GM06990 (cell line): ENCODE results near the gene KRTAP3-1.

Experiments
- DNase-seq: peaks from one replicate; pipeline ENCODE4 v3.0.0-alpha.2; 2011; ENCODE audit not compliant: insufficient read length; ENCODE audit errors: extremely low read depth
- H3K27me3 ChIP-seq: replicated peaks from 2 replicates; pipeline ENCODE4 v1.6.0; 2011; ENCODE audit warnings: low read length; ENCODE audit not compliant: control insufficient read depth, insufficient read depth
- H3K36me3 ChIP-seq: 2 replicates; pipeline ENCODE4 v1.5.1; 2011; ENCODE audit warnings: low read length; ENCODE audit not compliant: control insufficient read depth, insufficient read depth
- H3K4me3 ChIP-seq: replicated peaks from 2 replicates; pipeline ENCODE4 v1.5.1; 2011; ENCODE audit warnings: low read depth, mild to moderate bottlenecking, control low read depth, low read length
- CTCF ChIP-seq: IDR thresholded peaks from 2 replicates; pipeline ENCODE4 v1.5.1; 2011; ENCODE audit warnings: low read length, control low read depth, mild to moderate bottlenecking, inconsistent platforms; ENCODE audit not compliant: insufficient read depth, poor library complexity, severe bottlenecking

The KRTAP3-1 gene

GRCh38 chr17:41018541-41018940, 9.6 kb upstream of the KRTAP3-1 start:
- no peak for TF ChIP-seq CTCF
- DNase-seq: no peak

GRCh38 chr17:41016578-41017215, 7.8 kb upstream of the KRTAP3-1 start:
- no peak overlapping the region for H3K4me3 ChIP-seq
- no peaks in the 10 kb centered on the region for H3K36me3 ChIP-seq
- DNase-seq: no peak
- no peak for TF ChIP-seq CTCF
- no peaks in the 10 kb centered on the region for H3K27me3 ChIP-seq

More at GRCh38 chr17:41018541-41018940, 9.6 kb upstream of the KRTAP3-1 start:
- Histone ChIP-seq H3K36me3 (no peaks in the 10 kb centered on the region), H3K4me3 (no peak overlapping the region), H3K27me3 (no peaks in the 10 kb centered on the region)

GRCh38 chr17:41015454-41015853, 6.5 kb upstream of the KRTAP3-1 start:
- no peaks in the 10 kb centered on the region for H3K36me3 ChIP-seq
- no peaks in the 10 kb centered on the region for H3K27me3 ChIP-seq
- no peak for DNase-seq
- no peak for TF ChIP-seq CTCF
- no peak overlapping the region for H3K4me3 ChIP-seq

GRCh38 chr17:41013606-41014005, 4.7 kb upstream of the KRTAP3-1 start:
- no peak for DNase-seq
- Histone ChIP-seq H3K27me3 (no peaks in the 10 kb centered on the region), H3K36me3 (no peaks in the 10 kb centered on the region), H3K4me3 (no peak overlapping the region)
- TF ChIP-seq CTCF: no peak

GRCh38 chr17:41013181-41013580, 4.3 kb upstream of the KRTAP3-1 start:
- TF ChIP-seq CTCF: no peak
- no peaks in the 10 kb centered on the region for H3K36me3 ChIP-seq
- no peaks in the 10 kb centered on the region for H3K27me3 ChIP-seq
- no peak for DNase-seq
- no peak overlapping the region for H3K4me3 ChIP-seq
